ENCODE results near the gene CFAP410.

DNA sequence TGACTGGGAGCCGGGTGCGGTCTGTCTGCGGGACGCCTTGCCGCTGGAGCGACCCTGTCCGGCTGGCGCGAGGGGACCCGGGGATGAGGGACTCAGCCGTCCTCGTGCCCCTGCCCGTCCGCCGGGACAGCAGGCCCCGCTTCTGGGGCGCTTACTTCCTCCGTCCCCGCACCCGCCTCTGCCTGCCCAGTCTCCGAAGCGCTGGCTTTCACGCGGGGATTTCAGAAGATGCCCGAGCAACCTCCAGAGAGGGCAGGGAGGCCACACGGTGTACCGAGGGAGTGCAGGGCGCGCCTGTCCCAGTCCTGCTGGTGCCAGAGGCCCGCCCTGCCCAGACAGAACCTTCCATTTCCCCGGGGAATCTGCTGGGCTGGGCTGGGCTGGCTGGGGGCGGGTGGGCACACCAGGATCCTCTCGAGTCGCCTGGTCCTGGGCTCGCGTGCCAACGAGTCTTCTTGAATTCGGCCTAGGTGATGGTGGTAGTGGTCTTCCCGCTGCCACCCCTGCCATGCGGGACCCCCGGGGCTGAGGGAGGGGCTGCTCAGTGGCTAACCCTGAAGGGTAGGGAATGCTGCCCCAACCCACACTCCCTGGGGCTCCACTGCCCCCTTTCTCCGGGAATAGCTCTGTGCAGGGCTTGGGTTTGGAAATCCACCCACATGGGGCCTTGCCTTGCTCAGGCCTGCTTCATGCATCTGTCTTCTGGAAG, 11.7 kb upstream of the CFAP410 start:
- TF ChIP-seq, protein P1, sequence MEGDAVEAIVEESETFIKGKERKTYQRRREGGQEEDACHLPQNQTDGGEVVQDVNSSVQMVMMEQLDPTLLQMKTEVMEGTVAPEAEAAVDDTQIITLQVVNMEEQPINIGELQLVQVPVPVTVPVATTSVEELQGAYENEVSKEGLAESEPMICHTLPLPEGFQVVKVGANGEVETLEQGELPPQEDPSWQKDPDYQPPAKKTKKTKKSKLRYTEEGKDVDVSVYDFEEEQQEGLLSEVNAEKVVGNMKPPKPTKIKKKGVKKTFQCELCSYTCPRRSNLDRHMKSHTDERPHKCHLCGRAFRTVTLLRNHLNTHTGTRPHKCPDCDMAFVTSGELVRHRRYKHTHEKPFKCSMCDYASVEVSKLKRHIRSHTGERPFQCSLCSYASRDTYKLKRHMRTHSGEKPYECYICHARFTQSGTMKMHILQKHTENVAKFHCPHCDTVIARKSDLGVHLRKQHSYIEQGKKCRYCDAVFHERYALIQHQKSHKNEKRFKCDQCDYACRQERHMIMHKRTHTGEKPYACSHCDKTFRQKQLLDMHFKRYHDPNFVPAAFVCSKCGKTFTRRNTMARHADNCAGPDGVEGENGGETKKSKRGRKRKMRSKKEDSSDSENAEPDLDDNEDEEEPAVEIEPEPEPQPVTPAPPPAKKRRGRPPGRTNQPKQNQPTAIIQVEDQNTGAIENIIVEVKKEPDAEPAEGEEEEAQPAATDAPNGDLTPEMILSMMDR (IDR thresholded peaks at IDR 0.05; ENCODE audit: poor library complexity, severe bottlenecking): no peak
- TF ChIP-seq EZH2 (IDR thresholded peaks at IDR 0.05; ENCODE audit: borderline replicate concordance, insufficient read depth, low read length, poor library complexity, severe bottlenecking): no peak
- TF ChIP-seq POLR2AphosphoS5 (IDR thresholded peaks at IDR 0.05): no peak
- TF ChIP-seq SMC3 (conservative IDR thresholded peaks at IDR 0.05; ENCODE audit: poor library complexity): no peak
- TF ChIP-seq EP300 (conservative IDR thresholded peaks at IDR 0.05; ENCODE audit: poor library complexity, severe bottlenecking): no peak
- TF ChIP-seq, protein P2, sequence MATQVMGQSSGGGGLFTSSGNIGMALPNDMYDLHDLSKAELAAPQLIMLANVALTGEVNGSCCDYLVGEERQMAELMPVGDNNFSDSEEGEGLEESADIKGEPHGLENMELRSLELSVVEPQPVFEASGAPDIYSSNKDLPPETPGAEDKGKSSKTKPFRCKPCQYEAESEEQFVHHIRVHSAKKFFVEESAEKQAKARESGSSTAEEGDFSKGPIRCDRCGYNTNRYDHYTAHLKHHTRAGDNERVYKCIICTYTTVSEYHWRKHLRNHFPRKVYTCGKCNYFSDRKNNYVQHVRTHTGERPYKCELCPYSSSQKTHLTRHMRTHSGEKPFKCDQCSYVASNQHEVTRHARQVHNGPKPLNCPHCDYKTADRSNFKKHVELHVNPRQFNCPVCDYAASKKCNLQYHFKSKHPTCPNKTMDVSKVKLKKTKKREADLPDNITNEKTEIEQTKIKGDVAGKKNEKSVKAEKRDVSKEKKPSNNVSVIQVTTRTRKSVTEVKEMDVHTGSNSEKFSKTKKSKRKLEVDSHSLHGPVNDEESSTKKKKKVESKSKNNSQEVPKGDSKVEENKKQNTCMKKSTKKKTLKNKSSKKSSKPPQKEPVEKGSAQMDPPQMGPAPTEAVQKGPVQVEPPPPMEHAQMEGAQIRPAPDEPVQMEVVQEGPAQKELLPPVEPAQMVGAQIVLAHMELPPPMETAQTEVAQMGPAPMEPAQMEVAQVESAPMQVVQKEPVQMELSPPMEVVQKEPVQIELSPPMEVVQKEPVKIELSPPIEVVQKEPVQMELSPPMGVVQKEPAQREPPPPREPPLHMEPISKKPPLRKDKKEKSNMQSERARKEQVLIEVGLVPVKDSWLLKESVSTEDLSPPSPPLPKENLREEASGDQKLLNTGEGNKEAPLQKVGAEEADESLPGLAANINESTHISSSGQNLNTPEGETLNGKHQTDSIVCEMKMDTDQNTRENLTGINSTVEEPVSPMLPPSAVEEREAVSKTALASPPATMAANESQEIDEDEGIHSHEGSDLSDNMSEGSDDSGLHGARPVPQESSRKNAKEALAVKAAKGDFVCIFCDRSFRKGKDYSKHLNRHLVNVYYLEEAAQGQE (IDR thresholded peaks at IDR 0.05; ENCODE audit: borderline replicate concordance): no peak
- TF ChIP-seq MXI1 (conservative IDR thresholded peaks at IDR 0.05; ENCODE audit: poor library complexity, severe bottlenecking): no peak

All from neural cell (in vitro differentiated cells).